H9 (cell line): ENCODE results near the gene ARID2. TPM values are rescaled to one million over a fixed set of nuclear protein-coding genes. Genes with fewer than 3 reads are reported as not detected.
A peak's percentile ranks its signal among the peaks of the same experiment; 100 is the strongest.

ENCODE experiments used
- DNase-seq: peaks from one replicate; pipeline ENCODE4 v3.0.0-alpha.2; 2017
- H2AFZ ChIP-seq: one replicate; pipeline ENCODE4 v1.6.1; 2013; ENCODE audit warnings: mild to moderate bottlenecking, low read length, control low read depth, moderate library complexity
- H2AK5ac ChIP-seq: 2 replicates; pipeline ENCODE4 v1.6.1; 2013; ENCODE audit warnings: low read length, control low read depth, mixed read lengths; ENCODE audit not compliant: insufficient read length
- H2BK120ac ChIP-seq: one replicate; pipeline ENCODE4 v1.6.1; 2013; ENCODE audit warnings: low read depth, mild to moderate bottlenecking, low read length, control low read depth, inconsistent platforms; ENCODE audit not compliant: poor library complexity, severe bottlenecking
- H2BK12ac ChIP-seq: 2 replicates; pipeline ENCODE4 v1.6.1; 2013; ENCODE audit warnings: low read length, control low read depth, mixed read lengths, low read depth; ENCODE audit not compliant: insufficient read length
- H2BK15ac ChIP-seq: 2 replicates; pipeline ENCODE4 v1.6.1; 2013; ENCODE audit warnings: low read depth, low read length, control low read depth
- H2BK20ac ChIP-seq: one replicate; pipeline ENCODE4 v1.6.1; 2013; ENCODE audit warnings: low read depth, mild to moderate bottlenecking, low read length, control low read depth, inconsistent platforms; ENCODE audit not compliant: poor library complexity, severe bottlenecking
- H2BK5ac ChIP-seq: 2 replicates; pipeline ENCODE4 v1.6.1; 2013; ENCODE audit warnings: low read length, control low read depth, mixed read lengths; ENCODE audit not compliant: insufficient read length
- H3K14ac ChIP-seq: 2 replicates; pipeline ENCODE4 v1.6.1; 2013; ENCODE audit warnings: low read length, control low read depth; ENCODE audit not compliant: insufficient read depth
- H3K18ac ChIP-seq: 2 replicates; pipeline ENCODE4 v1.6.1; 2013; ENCODE audit warnings: low read depth, mild to moderate bottlenecking, mixed read lengths, low read length, control low read depth; ENCODE audit not compliant: insufficient read length
- H3K23ac ChIP-seq: 2 replicates; pipeline ENCODE4 v1.6.1; 2013; ENCODE audit warnings: low read length, control low read depth, mixed read lengths, low read depth; ENCODE audit not compliant: insufficient read length
- H3K23me2 ChIP-seq: 2 replicates; pipeline ENCODE4 v1.6.1; 2013; ENCODE audit warnings: low read depth, mild to moderate bottlenecking, mixed read lengths, low read length, control low read depth; ENCODE audit not compliant: insufficient read length, poor library complexity, severe bottlenecking
- H3K27ac ChIP-seq: 2 replicates; pipeline ENCODE4 v1.5.1; 2013; ENCODE audit warnings: low read length, control low read depth, mixed read lengths, low read depth; ENCODE audit not compliant: insufficient read length
- H3K27me3 ChIP-seq: 2 replicates; pipeline ENCODE4 v1.6.1; 2013; ENCODE audit warnings: low read length, control low read depth, inconsistent platforms; ENCODE audit not compliant: insufficient read depth
- H3K4ac ChIP-seq: 2 replicates; pipeline ENCODE4 v1.6.1; 2013; ENCODE audit warnings: low read depth, mild to moderate bottlenecking, control low read depth, inconsistent platforms, low read length, moderate library complexity
- H3K4me1 ChIP-seq: 2 replicates; pipeline ENCODE4 v1.6.1; 2013; ENCODE audit warnings: low read length, control low read depth, inconsistent platforms; ENCODE audit not compliant: insufficient read depth
- H3K4me2 ChIP-seq: 2 replicates; pipeline ENCODE4 v1.6.1; 2013; ENCODE audit warnings: low read length, control low read depth, mixed read lengths; ENCODE audit not compliant: insufficient read length, insufficient read depth
- H3K56ac ChIP-seq: 2 replicates; pipeline ENCODE4 v1.6.1; 2013; ENCODE audit warnings: low read depth, mild to moderate bottlenecking, mixed read lengths, low read length, control low read depth; ENCODE audit not compliant: insufficient read length
- H3K79me1 ChIP-seq: 2 replicates; pipeline ENCODE4 v1.6.1; 2013; ENCODE audit warnings: low read depth, mild to moderate bottlenecking, moderate library complexity, low read length, control low read depth, inconsistent platforms; ENCODE audit not compliant: insufficient read depth, poor library complexity, severe bottlenecking
- H3K79me2 ChIP-seq: 2 replicates; pipeline ENCODE4 v1.6.1; 2013; ENCODE audit warnings: low read length, control low read depth, inconsistent platforms; ENCODE audit not compliant: insufficient read depth
- H3K9ac ChIP-seq: 2 replicates; pipeline ENCODE4 v1.6.1; 2013; ENCODE audit warnings: low read length, control low read depth, mixed read lengths; ENCODE audit not compliant: insufficient read length; ENCODE audit errors: extremely low read depth
- H3K9me3 ChIP-seq: one replicate; pipeline ENCODE4 v1.6.1; 2013; ENCODE audit warnings: low read depth, low read length, inconsistent platforms; ENCODE audit not compliant: control insufficient read depth
- H3T11ph ChIP-seq: one replicate; pipeline ENCODE4 v1.6.1; 2013; ENCODE audit warnings: mild to moderate bottlenecking, low read length, control low read depth, inconsistent platforms
- H4K20me1 ChIP-seq: one replicate; pipeline ENCODE4 v1.6.1; 2013; ENCODE audit not compliant: control insufficient read depth, insufficient read length, insufficient read depth
- H4K5ac ChIP-seq: 2 replicates; pipeline ENCODE4 v1.6.1; 2013; ENCODE audit warnings: low read depth, mild to moderate bottlenecking, mixed read lengths, low read length, control low read depth; ENCODE audit not compliant: insufficient read length
- H4K8ac ChIP-seq: replicated peaks from 2 replicates; pipeline ENCODE4 v1.6.1; 2013; ENCODE audit warnings: low read length, control low read depth, mixed read lengths, low read depth; ENCODE audit not compliant: insufficient read length
- H4K91ac ChIP-seq: 2 replicates; pipeline ENCODE4 v1.6.1; 2013; ENCODE audit warnings: low read depth, mild to moderate bottlenecking, moderate library complexity, mixed read lengths, low read length, control low read depth; ENCODE audit not compliant: insufficient read length
- H3K27ac Mint-ChIP-seq, 3 experiments: 2 replicates in 2 of 3; 3 replicates in 1 of 3; pipeline ENCODE4 v1.8.0; 2020 to 2021; ENCODE audit warnings: mixed read lengths in 3 of 3, mild to moderate bottlenecking in 1 of 3, moderate library complexity in 1 of 3
- H3K27me3 Mint-ChIP-seq: 2 replicates; pipeline ENCODE4 v1.8.0; 2021; ENCODE audit warnings: low read depth, mild to moderate bottlenecking, moderate library complexity, mixed read lengths
- H3K36me3 Mint-ChIP-seq, 3 experiments: 2 replicates in 2 of 3; 3 replicates in 1 of 3; pipeline ENCODE4 v1.8.0; 2020 to 2021; ENCODE audit warnings: low read depth in 3 of 3, mixed read lengths in 3 of 3; ENCODE audit not compliant: insufficient read depth in 1 of 3
- H3K4me1 Mint-ChIP-seq, 2 experiments: 2 replicates each; pipeline ENCODE4 v1.8.0; 2020; ENCODE audit warnings: mixed read lengths in 2 of 2
- H3K4me3 Mint-ChIP-seq, 2 experiments: 2 replicates in 1 of 2; 3 replicates in 1 of 2; pipeline ENCODE4 v1.8.0; 2020 to 2021; ENCODE audit warnings: mild to moderate bottlenecking in 2 of 2, mixed read lengths in 2 of 2, moderate library complexity in 1 of 2
- H3K9me3 Mint-ChIP-seq, 2 experiments: 2 replicates in 1 of 2; 3 replicates in 1 of 2; pipeline ENCODE4 v1.8.0; 2020; ENCODE audit warnings: mild to moderate bottlenecking in 2 of 2, mixed read lengths in 2 of 2, moderate library complexity in 1 of 2
- CTCF ChIP-seq: fragments of 200-600 bp; sonication (generic); conservative IDR thresholded peaks from 3 replicates; pipeline ENCODE4 v1.8.0; 2021; ENCODE audit warnings: antibody characterized with exemption, mild to moderate bottlenecking
- WGBS: extraction: QIAGEN DNeasy Blood & Tissue Kit; methylation state at CpG from one replicate; pipeline ENCODE4 v1.1.7; 2013; ENCODE audit warnings: missing lambda C conversion rate, low lambda C conversion rate, mixed read lengths; ENCODE audit not compliant: insufficient read length; ENCODE audit errors: extremely low coverage; 5-methylcytosine and 5-hydroxymethylcytosine counted together
- total RNA-seq: library from RNA; stranded (reverse); gene quantifications from 2 replicates; pipeline ENCODE4 v1.2.1, GENCODE V29; 2021

Gene ARID2
- total RNA-seq, 1 experiment from 2014 or later: 63.8 TPM

GRCh38 chr12:45726603-45727300, 2.8 kb upstream of the ARID2 start:
- no peak overlapping the region for H4K8ac ChIP-seq
- DNase-seq: peak; percentile 48

More at GRCh38 chr12:45726603-45727300, 2.8 kb upstream of the ARID2 start:
- peak overlapping the region; percentile 72 for H3K4me2 ChIP-seq
- H3K56ac ChIP-seq: no peak overlapping the region
- Mint-ChIP-seq H3K9me3 (no peaks in the 10 kb centered on the region), H3K4me1 (peaks cover 8 to 9% of the 10 kb centered on the region in 2 experiments), H3K27me3 (no peaks in the 10 kb centered on the region), H3K4me3 (peak overlapping the region; percentile 90 to 99), H3K27ac (peak overlapping the region; percentile 99), H3K36me3 (peaks cover 0 to 4% (median 4%) of the 10 kb centered on the region in 3 experiments; a peak in 2 of 7 replicates)
- H2BK120ac ChIP-seq: no peak overlapping the region
- no peak overlapping the region for H2AK5ac ChIP-seq
- H2BK20ac ChIP-seq: no peak overlapping the region
- no peaks in the 10 kb centered on the region for H3K79me1 ChIP-seq
- H3K4me1 ChIP-seq: no peaks in the 10 kb centered on the region
- H2BK5ac ChIP-seq: no peak overlapping the region
- H3K79me2 ChIP-seq: no peaks in the 10 kb centered on the region
- H4K5ac ChIP-seq: no peak overlapping the region
- peak overlapping the region; percentile 84 for H3K27ac ChIP-seq
- no peak overlapping the region for H3T11ph ChIP-seq
- no peak overlapping the region for H2BK15ac ChIP-seq
- H2AFZ ChIP-seq: no peak overlapping the region
- H3K9ac ChIP-seq: peak overlapping the region; percentile 94
- peaks cover 7% of the 10 kb centered on the region for H3K23me2 ChIP-seq
- no peak for TF ChIP-seq CTCF
- H4K20me1 ChIP-seq: no peaks in the 10 kb centered on the region
- no peak overlapping the region for H3K23ac ChIP-seq
- no peaks in the 10 kb centered on the region for H3K9me3 ChIP-seq
- no CpG with 5 or more reads among the region's 42 CpGs for WGBS
- H3K4ac ChIP-seq: no peak overlapping the region
- no peak overlapping the region for H4K91ac ChIP-seq
- no peak overlapping the region for H2BK12ac ChIP-seq
- no peaks in the 10 kb centered on the region for H3K27me3 ChIP-seq
- H3K14ac ChIP-seq: peak overlapping the region; percentile 77
- H3K18ac ChIP-seq: peak overlapping the region; percentile 60
